CD4-positive, alpha-beta T cell treated with Interleukin-17A for 4 hours (primary cell): Measurements from ENCODE around the gene COL5A2.

ENCODE experiments used
- DNase-seq: peaks from one replicate; pipeline ENCODE4 v3.0.0-alpha.2; 2020; ENCODE audit warnings: mixed read lengths

Gene COL5A2

DNA sequence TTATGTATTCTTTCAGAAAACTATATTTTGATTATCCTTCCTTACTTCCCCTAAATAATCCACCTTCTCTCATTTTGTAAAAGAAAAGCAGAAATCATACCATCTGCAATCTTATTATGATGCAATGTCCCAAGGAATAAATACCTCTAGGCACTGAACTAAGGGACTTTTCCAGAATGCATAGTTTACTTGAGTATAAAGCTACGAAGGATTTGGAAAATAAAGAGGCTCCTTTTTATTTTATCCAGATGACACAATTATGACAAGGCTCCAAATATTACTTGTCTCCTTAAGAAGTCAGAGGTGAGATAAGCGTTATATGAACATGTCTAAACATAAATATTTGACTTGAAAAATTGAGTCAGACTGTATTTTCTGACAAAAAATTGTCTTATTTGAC, 133.2 kb downstream of the COL5A2 start:
- DNase-seq: no peak

DNA sequence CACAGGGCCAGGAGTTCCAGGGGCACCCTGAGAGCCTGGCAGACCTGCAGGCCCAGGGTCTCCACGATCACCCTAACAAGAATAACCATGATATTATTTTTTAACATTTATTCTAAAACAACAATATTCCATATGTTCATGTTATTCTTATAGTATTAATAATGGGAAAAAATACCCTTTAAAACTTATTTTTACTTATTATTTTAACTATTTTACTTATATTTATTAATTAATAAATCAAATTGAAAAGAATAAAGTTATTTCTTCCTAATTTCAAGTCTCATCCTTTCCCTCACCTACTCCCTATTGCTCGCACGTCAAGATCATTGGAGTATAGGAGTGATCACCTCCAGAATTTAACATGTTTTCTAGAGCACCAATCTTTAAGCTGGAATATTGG, 133.7 kb downstream of the COL5A2 start:
- no peak for DNase-seq

DNA sequence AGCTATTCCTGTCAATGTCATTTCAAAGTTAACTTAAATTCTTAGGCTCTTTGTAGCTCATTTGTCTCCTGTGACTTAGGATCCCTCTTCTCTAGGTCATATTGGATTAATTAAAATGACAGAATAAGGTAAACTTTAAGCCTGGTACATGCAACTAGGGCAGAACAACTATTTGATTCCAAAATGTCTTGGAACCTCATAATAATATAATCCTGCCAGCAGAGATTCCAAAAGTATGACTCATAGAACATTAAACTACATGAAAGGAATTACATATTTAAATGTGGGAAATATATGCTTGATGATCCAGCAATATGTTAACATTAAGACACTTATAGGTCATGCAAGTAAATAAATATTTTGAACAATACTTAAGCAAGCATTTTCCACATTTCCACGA, 142.0 kb downstream of the COL5A2 start:
- no peak for DNase-seq

DNA sequence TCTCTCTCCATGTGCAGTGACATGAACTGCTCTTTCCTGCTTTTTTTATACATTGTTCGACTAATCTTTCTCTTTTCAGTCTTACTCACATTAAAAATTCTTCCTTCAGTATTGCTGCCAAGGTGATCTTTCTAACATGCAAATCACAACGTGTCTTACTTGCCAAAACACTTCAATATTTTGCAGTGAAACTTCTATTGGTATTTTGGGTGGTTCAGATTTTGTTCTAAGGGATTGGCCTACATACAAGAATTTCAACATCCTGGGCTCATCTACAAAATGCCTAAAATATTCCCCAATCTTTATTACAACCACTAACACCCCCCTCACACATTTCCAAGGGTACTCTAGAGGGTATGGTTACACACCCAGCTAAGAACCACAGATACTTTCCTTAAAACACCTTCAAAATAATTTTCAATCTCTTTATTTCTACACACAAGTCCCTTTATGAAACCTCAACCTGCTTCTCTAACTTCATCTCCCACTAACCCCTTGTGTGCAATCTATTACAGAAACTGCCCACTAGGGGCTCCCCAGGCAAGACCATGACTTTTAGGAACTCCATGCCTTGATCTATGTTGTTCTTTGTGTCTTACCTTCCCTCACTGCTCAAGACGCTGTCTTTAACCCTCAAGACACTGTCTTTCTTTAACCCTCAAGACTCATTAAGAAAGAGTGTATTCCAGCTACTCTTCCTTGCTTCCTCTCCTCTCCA, 154.5 kb downstream of the COL5A2 start:
- DNase-seq: no peak

DNA sequence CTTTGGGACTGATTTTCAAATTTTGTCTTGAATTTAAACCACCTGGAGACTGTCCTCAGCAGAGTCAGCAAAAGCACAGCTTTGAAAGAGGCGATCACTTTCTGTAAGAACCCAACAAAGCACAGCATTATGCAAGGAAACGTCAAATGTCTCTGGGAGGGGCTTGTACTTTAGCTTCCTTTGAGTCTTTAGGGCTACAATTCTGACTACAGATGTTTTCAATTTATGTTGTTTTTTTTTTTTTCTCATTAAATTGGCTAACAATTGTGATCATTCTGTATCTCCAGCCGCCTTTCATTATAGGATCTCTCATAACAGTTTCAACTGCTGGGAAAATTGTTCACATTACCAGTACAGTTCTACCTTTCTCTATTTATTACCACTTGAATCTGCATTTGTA, 157.1 kb downstream of the COL5A2 start:
- DNase-seq: no peak

DNA sequence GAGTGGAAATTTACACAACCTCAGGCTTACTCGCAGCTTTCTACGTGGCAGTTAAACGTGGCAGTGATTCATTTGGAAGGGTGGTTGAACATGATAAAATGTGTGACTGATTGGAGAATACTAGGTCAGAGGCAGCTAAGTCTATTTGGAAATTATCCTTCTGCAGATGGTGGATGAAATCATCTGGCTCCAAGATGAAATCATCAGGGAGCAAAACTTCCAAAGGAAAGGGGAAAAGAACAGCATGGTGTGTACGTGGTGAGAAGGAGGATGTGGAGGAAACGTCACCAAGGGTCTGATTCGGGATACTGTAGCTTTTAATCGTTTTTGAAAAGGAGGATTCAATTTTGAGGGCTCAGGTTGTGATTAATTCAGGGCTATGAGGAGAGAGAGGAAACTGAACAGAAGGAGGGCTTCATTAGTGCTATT, 157.5 kb downstream of the COL5A2 start:
- DNase-seq: no peak

DNA sequence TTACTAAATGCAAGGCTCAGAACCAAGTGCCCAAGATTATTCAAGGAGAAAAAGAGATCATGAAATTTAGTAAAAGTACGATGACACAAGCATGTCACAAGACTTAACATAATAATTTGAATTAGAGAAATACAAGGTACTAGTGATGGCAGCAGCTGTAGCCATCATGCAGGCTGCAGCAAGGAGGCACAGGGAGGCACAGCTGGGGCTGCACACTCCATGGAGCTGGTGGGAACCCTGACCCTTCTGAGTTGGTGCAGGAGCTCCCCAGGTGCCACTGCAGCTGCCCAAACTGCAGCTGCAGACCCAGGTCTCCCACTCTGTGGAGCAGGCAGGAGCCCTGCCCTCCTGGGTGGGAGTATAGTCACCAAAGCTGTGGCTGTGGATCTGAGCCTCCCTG, 159.4 kb downstream of the COL5A2 start:
- DNase-seq: no peak

DNA sequence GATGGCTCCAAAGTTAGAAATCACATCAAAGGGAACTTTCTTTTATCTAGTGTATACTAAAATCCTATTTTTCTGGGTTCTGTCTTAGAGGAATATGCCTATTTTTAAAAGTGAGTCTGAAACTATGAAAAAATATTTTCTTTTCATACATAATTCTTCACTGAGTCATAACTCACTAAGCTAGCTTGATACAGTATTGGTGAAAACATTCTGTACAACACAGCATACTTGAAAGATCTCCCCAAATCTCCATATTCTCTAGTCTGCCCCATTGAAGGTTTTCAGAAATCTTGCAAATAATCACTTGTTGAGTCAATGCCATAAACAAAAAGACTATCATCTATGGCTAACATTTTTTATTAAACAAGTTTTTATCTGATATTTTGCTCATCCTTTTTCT, 160.9 kb downstream of the COL5A2 start:
- DNase-seq: no peak

DNA sequence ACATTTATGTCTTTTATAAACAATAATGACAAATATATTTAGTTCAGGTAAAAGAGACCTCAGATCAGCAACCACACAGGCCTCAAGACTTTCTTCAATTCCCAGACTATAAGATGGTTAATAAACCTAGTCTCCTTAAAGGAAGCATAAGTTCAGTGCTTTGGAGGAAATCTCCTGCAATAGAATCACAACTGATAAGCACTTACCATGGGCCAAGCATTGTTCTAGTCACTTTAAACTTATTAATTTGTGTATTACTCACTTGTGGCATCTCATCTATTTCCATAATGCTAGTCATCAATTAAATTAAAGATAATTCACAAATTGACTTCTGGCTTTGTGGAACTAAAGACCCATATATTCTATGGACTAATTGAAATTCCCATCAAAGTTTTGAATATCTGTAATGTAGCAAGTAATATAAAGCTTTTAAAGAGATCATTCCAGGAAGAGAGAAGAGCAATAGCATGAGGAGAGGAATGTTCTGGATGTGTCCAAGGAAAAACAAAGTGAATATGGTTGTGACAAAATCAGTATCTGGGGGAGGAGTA, 163.2 kb downstream of the COL5A2 start:
- DNase-seq: no peak

DNA sequence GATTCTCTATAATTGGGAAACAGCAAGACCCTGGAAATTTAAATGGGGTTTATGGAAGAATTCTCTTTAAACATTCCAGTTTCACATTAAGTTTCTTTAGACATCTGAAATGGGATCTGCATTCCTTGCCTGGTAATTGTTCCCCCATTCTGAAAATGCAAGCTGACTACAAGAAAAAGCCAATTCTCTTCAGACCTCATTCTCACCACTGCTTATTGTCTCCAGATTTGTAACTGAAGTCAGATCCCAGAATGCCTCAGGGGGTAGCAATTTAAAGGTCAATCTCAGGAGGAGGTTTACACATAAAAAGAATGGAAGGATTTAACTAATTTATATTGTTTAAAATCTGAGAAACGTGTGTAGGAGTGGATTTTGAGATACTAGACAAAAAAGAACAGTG, 164.2 kb downstream of the COL5A2 start:
- DNase-seq: no peak

DNA sequence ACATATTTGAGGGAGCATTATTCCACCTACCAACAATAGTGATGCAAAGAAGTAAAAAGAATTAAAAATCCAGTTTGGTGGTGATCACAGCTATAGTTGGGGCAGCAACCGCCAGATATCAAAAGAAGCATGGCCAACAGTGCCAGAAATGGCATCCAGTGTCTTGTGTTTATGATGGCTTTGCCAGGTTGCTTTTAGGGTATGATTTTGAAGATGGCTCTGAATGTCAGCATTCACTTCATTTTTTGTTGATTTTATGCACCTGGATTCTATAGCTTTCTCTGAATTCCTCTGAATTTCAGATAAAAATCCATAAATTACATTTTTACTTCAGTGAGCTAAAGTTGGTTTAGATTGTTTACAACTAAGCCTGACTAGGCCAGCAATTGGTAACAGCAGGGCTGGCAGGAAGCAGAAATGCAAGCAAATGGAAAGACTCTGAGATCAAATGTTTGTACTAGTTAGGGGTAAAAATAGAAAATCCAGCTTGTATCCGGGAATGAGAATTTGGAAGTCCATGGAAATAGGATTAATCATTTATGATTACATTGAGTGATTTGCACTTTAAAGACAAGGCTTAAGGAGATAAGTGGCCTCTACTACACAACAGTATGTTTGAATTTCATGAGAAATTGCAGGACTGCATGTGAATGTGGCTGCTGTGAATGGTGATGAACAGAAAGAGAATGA, 165.0 kb downstream of the COL5A2 start:
- DNase-seq: no peak

DNA sequence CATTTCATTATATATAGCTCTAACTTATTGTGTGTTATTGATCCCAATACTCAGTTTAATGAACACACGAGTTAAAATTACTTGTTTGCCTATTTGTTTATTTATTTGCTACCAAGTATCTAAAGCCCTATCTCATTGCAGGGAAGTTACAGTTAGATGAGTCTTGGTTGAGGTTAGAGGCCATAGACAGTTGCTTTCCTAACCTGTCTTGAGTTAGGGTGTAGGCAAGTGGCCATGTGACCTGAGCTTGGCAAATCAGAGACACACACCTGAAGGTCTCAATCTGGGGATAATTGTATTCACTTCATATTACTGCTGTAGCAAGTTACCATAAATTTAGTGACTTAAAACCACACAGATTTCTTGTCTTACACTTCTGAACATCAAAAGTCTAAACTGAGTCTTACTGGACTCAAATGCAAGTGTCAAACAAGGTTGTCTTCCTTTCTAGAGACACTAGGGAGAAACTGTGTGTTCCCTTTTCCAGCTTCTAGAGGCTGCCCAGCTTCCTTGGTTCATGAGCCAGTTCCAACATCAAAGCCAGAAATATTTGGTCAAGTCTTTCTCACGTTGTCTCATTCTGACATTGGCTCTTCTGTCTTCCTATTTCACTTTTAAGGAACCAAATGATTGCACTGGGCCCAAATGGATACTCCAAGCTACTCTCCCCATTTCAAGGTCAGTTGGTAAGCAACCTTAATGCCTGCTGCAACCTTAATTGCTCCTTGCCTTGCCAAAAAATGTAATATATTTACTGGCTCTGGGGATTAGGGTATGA, 165.7 kb downstream of the COL5A2 start:
- no peak for DNase-seq

DNA sequence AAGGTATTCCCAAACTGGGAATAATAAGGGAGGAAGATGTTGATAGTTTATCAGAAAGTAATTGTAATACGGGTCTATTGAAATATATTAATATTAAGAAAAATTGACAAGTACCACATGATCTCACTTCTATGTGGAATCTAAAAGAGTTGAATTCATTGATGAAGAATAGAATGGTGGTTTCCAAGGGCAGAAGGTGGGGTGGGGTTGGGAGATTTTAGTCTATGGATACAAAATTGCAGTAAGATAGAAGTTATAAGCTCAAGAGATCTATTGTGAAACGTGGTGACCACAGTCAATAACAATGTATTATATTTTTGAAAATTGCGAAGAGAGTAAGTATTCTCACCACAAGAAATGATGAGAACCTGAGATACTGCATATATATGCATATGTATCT, 166.5 kb downstream of the COL5A2 start:
- DNase-seq: no peak

DNA sequence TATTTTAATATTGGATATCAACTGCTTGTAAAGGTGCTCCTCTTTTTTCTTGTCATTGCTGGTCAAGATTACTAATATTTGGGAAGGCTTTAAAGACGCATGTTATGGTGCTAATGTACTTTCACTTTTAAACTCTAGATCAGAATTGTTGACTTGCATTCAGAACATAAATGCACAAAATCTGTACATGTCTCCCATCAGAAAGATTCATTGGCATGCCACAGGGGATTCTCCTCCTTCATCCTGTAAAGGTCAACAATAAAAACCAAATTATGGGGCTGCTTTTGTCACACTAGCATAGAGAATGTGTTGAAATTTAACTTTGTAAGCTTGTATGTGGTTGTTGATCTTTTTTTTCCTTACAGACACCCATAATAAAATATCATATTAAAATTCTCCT, 167.2 kb downstream of the COL5A2 start:
- no peak for DNase-seq

DNA sequence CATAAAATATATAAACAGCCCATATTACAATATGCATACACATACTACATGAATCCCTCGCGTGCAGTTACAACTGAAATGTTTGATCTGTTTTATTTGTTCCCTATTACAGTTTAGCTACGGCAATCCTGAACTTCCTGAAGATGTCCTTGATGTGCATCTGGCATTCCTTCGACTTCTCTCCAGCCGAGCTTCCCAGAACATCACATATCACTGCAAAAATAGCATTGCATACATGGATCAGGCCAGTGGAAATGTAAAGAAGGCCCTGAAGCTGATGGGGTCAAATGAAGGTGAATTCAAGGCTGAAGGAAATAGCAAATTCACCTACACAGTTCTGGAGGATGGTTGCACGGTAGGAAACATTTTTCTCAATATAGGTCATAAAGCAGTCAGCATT, 169.0 kb downstream of the COL5A2 start:
- DNase-seq: no peak

DNA sequence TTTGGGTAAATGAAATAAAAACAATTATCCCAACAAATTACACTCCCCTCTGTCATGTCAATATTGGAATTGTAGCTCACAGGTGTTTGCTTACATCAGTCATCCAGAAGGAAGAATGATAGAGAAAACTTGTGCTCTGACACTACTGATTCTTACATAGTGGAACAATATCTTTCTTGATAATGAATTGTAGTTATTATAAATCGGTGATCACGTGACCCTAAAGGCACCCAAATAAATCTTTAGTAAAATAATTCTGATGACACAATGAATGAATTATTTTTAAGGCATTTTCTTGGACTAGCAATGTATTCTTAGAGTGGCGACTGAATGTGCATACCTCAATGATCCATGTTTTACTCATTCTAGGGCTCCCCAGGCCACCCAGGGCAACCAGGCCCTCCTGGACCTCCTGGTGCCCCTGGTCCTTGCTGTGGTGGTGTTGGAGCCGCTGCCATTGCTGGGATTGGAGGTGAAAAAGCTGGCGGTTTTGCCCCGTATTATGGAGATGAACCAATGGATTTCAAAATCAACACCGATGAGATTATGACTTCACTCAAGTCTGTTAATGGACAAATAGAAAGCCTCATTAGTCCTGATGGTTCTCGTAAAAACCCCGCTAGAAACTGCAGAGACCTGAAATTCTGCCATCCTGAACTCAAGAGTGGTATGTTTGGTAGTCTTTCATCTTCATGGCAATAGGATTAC, 170.9 kb downstream of the COL5A2 start:
- no peak for DNase-seq

DNA sequence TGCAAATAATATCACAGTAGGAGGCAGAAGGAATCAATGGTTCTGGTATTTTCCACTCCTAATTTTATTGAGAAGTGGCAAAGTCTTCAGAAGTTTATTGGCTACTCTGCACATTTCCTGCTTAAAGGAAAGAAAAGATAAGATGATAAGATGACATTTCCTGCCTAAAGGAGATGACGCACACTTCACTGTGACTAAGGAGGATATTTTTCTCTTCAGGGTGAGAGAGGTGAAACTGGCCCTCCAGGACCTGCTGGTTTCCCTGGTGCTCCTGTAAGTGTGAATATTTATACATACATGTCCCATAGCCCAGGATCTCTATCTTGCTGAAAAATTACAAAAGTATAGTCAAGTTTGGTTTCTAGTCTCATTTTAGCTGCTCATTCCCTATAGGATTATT, 177.5 kb downstream of the COL5A2 start:
- DNase-seq: no peak

DNA sequence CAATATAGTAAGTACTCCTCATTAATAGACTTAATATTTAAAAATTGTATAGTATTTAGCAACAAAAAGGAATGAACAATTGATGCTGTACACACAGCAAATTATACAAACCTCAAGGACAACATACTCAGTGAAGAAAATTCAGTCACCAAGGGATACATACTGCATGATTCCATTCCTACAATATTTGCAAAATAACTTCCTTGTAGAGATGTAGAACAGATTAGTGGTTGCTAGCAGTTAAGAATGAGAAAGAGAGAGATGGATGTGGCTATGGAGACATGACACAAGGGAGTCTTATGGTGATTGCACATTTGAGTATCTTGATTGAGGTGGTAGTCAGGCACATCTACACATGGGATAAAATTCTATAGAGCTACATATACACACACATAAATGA, 179.3 kb downstream of the COL5A2 start:
- DNase-seq: no peak

DNA sequence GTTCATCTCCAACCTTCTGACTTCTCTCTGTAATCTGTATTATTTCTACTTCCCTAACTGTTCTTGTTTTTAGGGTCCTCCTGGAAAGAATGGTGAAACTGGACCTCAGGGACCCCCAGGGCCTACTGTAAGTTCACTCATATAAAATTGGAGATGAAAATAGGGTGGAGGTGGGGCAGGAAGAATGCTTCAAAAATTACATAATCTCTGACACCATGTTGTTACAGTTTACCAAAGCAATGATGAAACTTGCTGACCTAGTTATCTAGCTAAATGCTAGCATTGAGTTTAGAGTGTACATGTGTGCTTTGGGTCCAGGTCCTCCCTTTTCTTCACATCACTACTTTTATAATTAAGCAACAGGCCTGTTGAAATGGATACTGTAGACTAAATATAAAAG, 182.3 kb downstream of the COL5A2 start:
- DNase-seq: no peak

DNA sequence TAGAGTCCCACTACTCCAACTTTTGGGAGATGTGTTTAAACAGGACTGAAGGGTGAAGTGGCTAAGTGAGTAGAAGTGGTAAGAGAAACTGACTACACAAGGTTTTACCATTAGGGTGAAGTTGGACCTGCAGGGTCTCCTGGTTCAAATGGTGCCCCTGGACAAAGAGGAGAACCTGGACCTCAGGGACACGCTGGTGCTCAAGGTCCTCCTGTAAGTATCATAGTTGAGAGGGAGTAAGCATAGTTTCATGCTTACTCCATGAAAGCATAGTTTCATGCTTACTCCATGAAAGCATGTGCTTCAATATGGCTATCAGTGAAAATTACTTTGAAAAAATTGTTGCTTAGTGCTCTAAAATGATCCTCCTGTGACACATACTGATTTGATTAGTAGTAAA, 186.3 kb downstream of the COL5A2 start:
- DNase-seq: no peak

DNA sequence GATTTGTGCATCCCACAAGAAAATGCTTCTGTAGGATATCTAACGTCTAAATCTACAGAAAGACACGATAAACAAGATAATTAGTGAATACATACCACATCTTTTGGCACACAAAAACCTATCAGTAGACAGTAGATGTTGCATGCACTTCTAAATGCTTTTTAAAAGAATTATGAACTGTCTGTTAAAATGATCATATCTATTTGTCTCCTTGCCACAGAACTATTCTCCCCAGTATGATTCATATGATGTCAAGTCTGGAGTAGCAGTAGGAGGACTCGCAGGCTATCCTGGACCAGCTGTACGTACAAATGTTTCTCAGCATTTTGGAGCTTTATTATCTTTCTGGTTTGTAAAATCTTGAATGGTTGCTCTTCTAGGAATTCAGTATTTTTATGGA, 192.7 kb downstream of the COL5A2 start:
- DNase-seq: no peak

DNA sequence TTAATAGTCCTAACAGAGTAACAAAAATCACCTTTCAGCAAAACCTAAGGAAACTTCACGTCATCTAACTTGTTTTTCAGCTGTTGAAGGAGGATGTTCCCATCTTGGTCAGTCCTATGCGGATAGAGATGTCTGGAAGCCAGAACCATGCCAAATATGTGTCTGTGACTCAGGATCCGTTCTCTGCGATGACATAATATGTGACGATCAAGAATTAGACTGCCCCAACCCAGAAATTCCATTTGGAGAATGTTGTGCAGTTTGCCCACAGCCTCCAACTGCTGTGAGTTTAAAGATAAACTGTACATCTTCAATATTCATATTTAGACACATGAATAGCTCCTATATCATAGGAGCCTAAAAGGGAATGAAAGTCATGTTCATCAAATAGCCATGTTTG, 194.9 kb downstream of the COL5A2 start:
- no peak for DNase-seq

DNA sequence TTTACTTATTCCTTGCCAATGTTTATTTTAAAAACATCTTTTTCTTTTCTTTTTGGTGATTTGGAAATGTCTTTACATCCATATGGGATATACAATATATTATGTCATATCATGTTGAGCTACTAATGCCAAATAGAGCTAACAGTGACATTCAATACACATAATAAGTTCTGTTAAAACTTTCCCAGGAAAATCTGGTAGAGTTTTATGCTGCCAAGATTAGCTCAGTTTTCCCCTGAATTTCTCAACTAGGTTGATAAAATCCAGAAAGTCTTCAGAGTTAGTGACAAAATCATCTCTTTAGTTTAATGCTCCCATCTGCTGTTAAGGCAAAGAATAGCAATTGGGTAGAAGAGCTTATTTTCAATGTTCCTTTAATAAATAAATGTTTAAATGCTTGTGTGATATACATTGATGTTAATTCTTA, 195.5 kb downstream of the COL5A2 start:
- DNase-seq: no peak
